ENCODE data around the gene NAGA. TPM values are rescaled to one million over a fixed set of nuclear protein-coding genes. Genes with fewer than 3 reads are reported as not detected.

The NAGA gene
- total RNA-seq, 6 experiments from 2014 or later: 17.6 to 27.9 (median 23.0) TPM

GRCh38 chr22:42025421-42025820 lies 45.2 kb downstream of the NAGA start:
- H3K9me3 ChIP-seq: no peaks in the 10 kb centered on the region
- H3K27me3 ChIP-seq: no peaks in the 10 kb centered on the region
- 58% methylated on average over 1 of the region's 1 CpG for WGBS (ENCODE audit: insufficient coverage, low coverage, low lambda C conversion rate, missing lambda C conversion rate)
- intact Hi-C loops (cut with DNase I): no loop called here
- no peak overlapping the region for H3K4me3 ChIP-seq
- no peaks in the 10 kb centered on the region for H3K4me1 ChIP-seq
- no peak overlapping the region for H3K27ac ChIP-seq
- ATAC-seq (no peak), DNase-seq (no peak)
- TF ChIP-seq CTCF (IDR thresholded peaks at IDR 0.05) (no peak), POLR2A (IDR thresholded peaks at IDR 0.05) (no peak)
- H3K36me3 ChIP-seq: no peaks in the 10 kb centered on the region

- WGBS (ENCODE audit: insufficient coverage, low coverage, low lambda C conversion rate, missing lambda C conversion rate): 83% methylated on average over 2 of the region's 2 CpGs
Measured at GRCh38 chr22:42022162-42022847, 48.3 kb downstream of the NAGA start.

GRCh38 chr22:42021571-42021970 lies 49.0 kb downstream of the NAGA start:
- no peak for ATAC-seq
- Histone ChIP-seq H3K4me1 (no peaks in the 10 kb centered on the region), H3K9me3 (no peaks in the 10 kb centered on the region), H3K4me3 (no peak overlapping the region), H3K27me3 (no peaks in the 10 kb centered on the region), H3K36me3 (no peaks in the 10 kb centered on the region), H3K27ac (no peak overlapping the region)
- 84% methylated on average over 2 of the region's 2 CpGs for WGBS (ENCODE audit: insufficient coverage, low coverage, low lambda C conversion rate, missing lambda C conversion rate)
- intact Hi-C loops (cut with DNase I): no loop called here
- no peak for DNase-seq
- TF ChIP-seq CTCF (IDR thresholded peaks at IDR 0.05) (no peak), POLR2A (IDR thresholded peaks at IDR 0.05) (no peak)

More at GRCh38 chr22:42022162-42022847, 48.3 kb downstream of the NAGA start:
- no peaks in the 10 kb centered on the region for H3K36me3 ChIP-seq
- no peaks in the 10 kb centered on the region for H3K4me1 ChIP-seq
- TF ChIP-seq CTCF (IDR thresholded peaks at IDR 0.05) (no peak), POLR2A (IDR thresholded peaks at IDR 0.05) (no peak)
- no peaks in the 10 kb centered on the region for H3K27me3 ChIP-seq
- ATAC-seq (no peak), DNase-seq (no peak)
- H3K9me3 ChIP-seq: no peaks in the 10 kb centered on the region
- intact Hi-C loops (cut with DNase I): no loop called here
- no peak overlapping the region for H3K27ac ChIP-seq
- no peak overlapping the region for H3K4me3 ChIP-seq

GRCh38 chr22:42018224-42018623 lies 52.4 kb downstream of the NAGA start:
- DNase-seq: no peak
- no peaks in the 10 kb centered on the region for H3K4me1 ChIP-seq
- TF ChIP-seq POLR2A (IDR thresholded peaks at IDR 0.05) (no peak), CTCF (IDR thresholded peaks at IDR 0.05) (no peak)
- no peaks in the 10 kb centered on the region for H3K36me3 ChIP-seq
- H3K27me3 ChIP-seq: no peaks in the 10 kb centered on the region
- ATAC-seq: no peak
- WGBS (ENCODE audit: insufficient coverage, low coverage, low lambda C conversion rate, missing lambda C conversion rate): 50% methylated on average over 1 of the region's 1 CpG
- H3K9me3 ChIP-seq: no peaks in the 10 kb centered on the region
- intact Hi-C loops (cut with DNase I): no loop called here
- no peak overlapping the region for H3K27ac ChIP-seq
- no peak overlapping the region for H3K4me3 ChIP-seq

Measured in right lobe of liver (tissue), 6 donors.